GM21737 (cell line): Measurements from ENCODE around the gene TRAFD1.

ENCODE experiments used
- ATAC-seq: cut with Tn5 transposase; IDR thresholded peaks from one replicate; pipeline ENCODE4 v1.9.1; 2021; ENCODE audit warnings: mild to moderate bottlenecking, moderate library complexity; ENCODE audit not compliant: unreplicated experiment

The TRAFD1 gene

GRCh38 chr12:112198120-112198733 lies 72.9 kb downstream of the TRAFD1 start:
- no peak for ATAC-seq

GRCh38 chr12:112199136-112199535 lies 73.8 kb downstream of the TRAFD1 start:
- no peak for ATAC-seq
